Adipose tissue (tissue), 3 donors: ENCODE data around the gene ERVH48-1. TPM values are rescaled to one million over a fixed set of nuclear protein-coding genes. Genes with fewer than 3 reads are reported as not detected.
"Not testable (repeated sequence)": the region's sequence is repeated elsewhere in the genome, so short reads cannot be mapped to it uniquely, and the experiment has no call there.

Experiments
- H3K27ac ChIP-seq: one replicate; pipeline ENCODE4 v1.5.1; 2013; ENCODE audit warnings: low read depth, low read length
- WGBS, 3 donors: extraction: QIAGEN DNeasy Blood & Tissue Kit; methylation state at CpG; one replicate each; pipeline ENCODE4 v1.1.7; 2013; 5-methylcytosine and 5-hydroxymethylcytosine counted together
- polyA plus RNA-seq, 3 donors: library from polyadenylated mRNA; stranded (reverse); fragments of 200-250 nt; gene quantifications; one replicate each; pipeline ENCODE4 v1.2.3, GENCODE V29; 2013
- donor health status: healthy with polysubstance abuse.
- donor health status: Bipolar disorder and iron deficiency.
- donor health status: healthy.

The ERVH48-1 gene
- under 1 TPM in 1 of 3 donors, not detected in 2; 0.06 TPM for polyA plus RNA-seq

DNA sequence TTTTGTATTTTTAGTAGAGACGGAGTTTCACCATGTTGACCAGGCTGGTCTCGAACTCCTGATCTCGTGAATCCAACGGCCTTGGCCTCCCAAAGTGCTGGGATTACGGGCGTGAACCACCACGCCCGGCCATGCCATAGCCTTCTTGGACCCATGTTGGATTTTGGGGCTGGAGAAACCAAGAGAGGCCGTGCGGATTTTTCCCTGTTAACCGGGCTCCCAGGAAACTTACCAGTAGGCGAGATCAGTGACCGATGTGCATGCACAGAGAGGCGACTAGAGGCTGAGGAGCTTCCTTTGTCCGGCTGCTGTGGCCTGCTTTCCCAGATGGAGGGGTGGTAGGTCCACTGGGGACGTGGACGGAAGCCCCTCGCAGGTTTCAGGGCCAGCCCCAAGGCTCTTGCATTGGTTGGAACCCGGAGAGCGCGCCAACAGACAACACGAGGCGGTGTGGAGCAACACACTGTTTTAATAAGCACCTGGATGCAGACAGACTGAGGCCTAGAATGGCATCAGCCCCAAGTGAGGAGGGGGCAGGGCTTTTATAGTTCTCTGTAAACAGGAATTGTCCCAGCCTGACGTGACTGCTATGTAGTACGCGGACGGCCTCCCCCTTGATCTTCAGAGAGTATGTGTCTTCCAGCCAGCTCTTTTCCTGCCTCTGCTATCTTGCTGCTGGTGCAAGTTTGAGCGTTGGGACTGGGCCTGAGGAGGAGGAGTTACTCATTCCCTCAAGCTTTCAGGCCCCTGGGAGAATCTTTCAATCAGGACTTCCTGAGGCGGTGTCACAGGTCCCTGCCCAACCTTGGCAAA is at the start of gene ERVH48-1:
Gene ERVH48-1, minus strand, starts transcription at position 517 of the 813 bp plus-strand sequence. CDS start 6,624 bp downstream, outside the sequence.
- WGBS, 3 donors = 89 to 91% (median 91%) methylated on average over 29 of the region's 29 CpGs
- H3K27ac ChIP-seq = no peak within 1 kb of the TSS

DNA sequence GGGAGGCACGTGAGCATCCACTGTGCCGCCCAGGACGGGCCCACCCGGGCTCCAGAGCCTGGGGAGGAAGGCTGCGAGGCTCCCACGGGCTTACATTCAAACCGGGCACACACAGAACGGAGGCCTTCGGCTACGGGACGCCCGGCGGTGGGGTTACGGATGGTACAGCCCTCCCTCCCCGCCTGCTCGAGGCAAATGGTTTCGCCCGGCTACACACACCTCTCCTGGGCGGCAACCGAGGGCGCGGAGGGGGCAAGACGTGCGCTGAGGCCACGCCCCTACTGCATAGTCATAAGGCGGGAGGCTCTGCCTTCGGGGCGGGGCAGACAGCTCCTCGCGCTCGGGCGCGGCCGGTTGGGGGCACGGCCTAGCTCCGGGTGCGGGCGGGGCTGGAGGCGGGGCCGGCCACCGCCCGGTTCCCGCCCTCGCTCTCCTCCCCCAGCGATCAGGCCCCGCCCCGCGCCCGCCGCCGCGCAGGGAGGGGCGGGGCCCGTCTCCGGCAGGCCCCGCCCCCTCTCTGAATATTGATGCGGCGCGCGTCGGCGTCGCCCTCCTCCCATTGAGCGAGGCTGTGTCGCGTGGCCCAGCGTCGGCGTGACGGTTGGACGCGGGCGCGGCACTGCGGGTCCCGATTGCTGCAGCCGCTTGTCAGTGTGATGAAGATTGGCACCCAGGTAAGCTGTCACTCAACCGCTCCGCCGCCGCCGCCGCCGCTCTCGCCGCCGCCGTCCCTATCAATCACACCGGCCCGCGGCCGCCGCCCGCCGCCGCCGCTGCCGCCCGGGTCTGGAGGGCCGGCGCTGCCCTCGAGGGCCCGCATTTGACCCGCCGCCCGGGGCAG is 48.8 kb upstream of the ERVH48-1 start, which contains the start of gene PKNOX1:
Gene PKNOX1, plus strand, starts transcription at position 572 of the 841 bp plus-strand sequence. CDS start 29,820 bp downstream, outside the sequence.
- WGBS, 3 donors = 0 to 1% (median 0%) methylated on average over 85 to 106 of the region's 106 CpGs
- peak within 1 kb of the TSS; percentile 98 for H3K27ac ChIP-seq

- WGBS, 3 donors = 62 to 69% (median 69%) methylated on average over 19 of the region's 19 CpGs
- H3K27ac ChIP-seq = no peak overlapping the region
These were observed 48.0 kb upstream of the ERVH48-1 start for GRCh38 chr21:42973309-42973990.

GRCh38 chr21:42971897-42972275 is 46.5 kb upstream of the ERVH48-1 start:
- WGBS, 3 donors = 61 to 76% (median 63%) methylated on average over 3 of the region's 3 CpGs
- no peak overlapping the region for H3K27ac ChIP-seq

- no peak overlapping the region for H3K27ac ChIP-seq
- WGBS, 3 donors = 86 to 93% (median 88%) methylated on average over 7 of the region's 7 CpGs
These were observed 45.7 kb upstream of the ERVH48-1 start for GRCh38 chr21:42970946-42971653.

GRCh38 chr21:42969193-42969600 is 43.8 kb upstream of the ERVH48-1 start:
- no peak overlapping the region for H3K27ac ChIP-seq
- WGBS, 3 donors = 49 to 71% (median 61%) methylated on average over 6 of the region's 6 CpGs

DNA sequence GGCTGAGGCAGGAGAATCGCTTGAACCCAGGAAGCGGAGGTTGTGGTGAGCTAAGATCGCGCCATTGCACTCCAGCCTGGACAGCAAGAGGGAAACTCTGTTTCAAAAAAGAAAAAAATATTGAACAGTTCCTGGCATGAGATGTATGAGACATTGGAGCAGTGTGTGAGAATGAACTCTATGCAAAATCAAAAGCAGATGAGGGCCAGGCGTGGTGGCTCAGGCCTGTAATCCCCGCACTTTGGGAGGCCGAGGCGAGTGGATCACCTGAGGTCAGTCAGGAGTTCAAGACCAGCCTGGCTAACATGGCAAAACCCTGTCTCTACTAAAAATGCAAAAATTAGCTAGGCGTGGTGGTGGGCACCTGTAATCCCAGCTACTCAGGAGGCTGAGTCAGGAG is 42.2 kb upstream of the ERVH48-1 start:
- whole genome bisulfite sequencing, 3 donors = 97 to 98% (median 98%) methylated on average over 9 of the region's 9 CpGs
- not testable (repeated sequence) for H3K27ac ChIP-seq

- no peak overlapping the region for H3K27ac ChIP-seq
- WGBS, 3 donors = 66 to 85% (median 79%) methylated on average over 3 of the region's 3 CpGs
These were observed 39.8 kb upstream of the ERVH48-1 start for GRCh38 chr21:42965211-42965560.

GRCh38 chr21:42964546-42965210 is 39.2 kb upstream of the ERVH48-1 start:
- WGBS, 3 donors = 93 to 96% (median 95%) methylated on average over 13 of the region's 13 CpGs
- H3K27ac ChIP-seq = no peak overlapping the region

DNA sequence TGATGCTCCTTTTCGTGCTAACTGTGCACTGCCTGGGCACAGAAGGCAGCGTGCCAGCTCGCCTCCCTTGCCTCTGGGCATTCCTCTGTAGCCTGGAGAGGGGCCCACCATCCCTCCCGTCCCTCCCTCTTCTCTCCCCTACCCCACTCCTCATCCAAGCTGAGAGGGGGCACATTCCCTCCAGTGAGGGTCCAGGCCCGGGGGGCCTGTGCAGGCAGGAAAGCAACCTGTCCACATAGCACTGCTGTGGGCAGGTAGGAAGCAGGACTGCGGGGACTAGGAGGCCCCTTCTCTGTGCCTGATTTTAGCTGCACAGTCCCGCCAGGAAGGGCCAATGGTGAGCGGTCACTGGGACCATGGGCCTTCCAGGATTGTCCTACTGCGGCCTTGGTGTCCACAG is 38.7 kb upstream of the ERVH48-1 start:
- 89 to 93% (median 90%) methylated on average over 9 of the region's 9 CpGs for WGBS, 3 donors
- no peak overlapping the region for H3K27ac ChIP-seq

DNA sequence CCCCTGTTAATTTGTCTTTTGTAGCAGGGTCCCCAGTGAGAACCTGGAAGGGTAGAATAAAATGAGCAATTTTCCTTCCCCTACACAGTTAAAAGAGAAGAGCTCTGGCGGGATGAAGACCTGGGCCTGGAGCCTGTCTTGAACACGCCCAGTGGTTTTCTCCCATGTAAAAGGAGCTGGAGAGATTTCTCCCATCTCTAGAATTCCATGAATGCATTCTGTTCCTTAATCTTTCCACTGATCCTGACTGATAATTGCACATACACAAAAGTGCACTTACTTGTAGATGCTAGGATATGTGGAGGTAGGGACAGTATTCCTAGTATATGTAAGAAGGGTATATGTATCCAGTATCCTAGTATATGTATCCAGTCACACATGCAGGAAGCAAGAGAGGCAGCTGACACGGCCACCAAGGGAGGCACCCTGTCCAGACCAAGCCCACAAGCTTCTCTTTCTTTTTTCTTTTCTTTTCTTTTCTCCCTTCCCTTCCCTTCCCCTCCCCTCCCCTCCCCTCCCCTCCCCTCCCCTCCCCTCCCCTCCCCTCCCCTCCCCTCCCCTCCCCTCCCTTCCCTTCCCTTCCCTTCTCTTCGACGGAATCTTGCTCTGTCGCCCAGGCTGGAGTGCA is 37.1 kb upstream of the ERVH48-1 start:
- WGBS, 3 donors = 69 to 88% (median 70%) methylated on average over 3 to 4 of the region's 6 CpGs
- H3K27ac ChIP-seq = no peak overlapping the region

DNA sequence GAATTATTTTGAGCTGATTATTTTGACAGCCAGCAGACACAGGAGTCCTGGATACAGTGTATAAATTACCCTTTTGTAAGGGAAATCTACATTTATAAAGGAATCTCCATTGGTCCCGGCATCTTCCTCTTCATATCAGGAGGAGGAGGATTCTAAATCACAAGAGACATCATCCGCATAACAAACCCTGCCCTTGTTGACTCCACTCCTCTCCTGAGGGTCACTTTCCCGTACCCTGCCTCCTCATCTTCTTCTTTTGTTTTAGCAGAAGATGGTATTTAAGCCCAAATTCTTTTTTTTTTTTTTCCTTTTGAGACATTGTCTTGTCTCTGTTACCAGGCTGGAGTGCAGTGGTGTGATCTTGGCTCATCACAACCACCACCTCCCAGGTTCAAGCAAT is 34.3 kb upstream of the ERVH48-1 start:
- 84 to 90% (median 87%) methylated on average over 3 of the region's 3 CpGs for WGBS, 3 donors
- H3K27ac ChIP-seq = no peak overlapping the region

DNA sequence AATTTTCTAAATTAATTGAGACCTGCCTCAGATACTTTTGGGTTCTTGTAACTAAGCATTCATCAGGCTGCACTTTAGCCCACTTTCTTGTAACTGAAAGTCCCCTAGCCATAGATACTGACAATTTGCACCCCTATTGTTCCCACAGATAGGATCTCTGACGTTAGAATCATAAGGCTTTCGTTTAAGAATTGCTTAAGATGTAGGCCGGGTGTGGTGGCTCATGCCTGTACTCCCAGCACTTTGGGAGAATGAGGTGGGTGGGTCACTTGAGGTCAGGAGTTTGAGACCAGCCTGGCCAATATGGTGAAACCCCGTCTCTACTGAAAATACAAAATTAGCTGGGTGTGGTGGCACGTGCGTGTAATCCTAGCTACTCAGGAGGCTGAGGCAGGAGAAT is 32.7 kb upstream of the ERVH48-1 start:
- WGBS, 3 donors = 69 to 86% (median 81%) methylated on average over 6 of the region's 6 CpGs

GRCh38 chr21:42956824-42957630 is 31.6 kb upstream of the ERVH48-1 start:
- 79 to 90% (median 90%) methylated on average over 13 of the region's 13 CpGs for WGBS, 3 donors
- no peak overlapping the region for H3K27ac ChIP-seq

More for the DNA sequence above, 32.7 kb upstream of the ERVH48-1 start:
- H3K27ac ChIP-seq = not testable (repeated sequence)

DNA sequence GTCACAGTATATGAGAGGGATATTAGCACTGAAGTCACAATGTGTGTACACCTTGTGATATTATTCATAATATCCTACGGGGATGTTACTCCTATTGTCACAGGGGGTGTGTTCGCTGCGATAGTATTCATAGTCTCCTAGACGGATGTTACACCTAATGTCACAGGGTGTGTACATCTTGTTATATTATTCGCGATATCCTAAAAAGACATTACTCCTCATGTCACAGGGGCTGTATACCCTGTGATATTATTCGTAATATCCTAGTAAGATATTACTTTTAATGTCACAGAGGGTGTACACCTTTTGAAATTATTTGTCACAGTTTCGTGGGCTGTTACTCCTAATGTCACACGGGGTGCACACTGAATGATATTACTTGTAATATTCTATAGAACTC is 25.8 kb upstream of the ERVH48-1 start:
- WGBS, 3 donors = 96 to 97% (median 96%) methylated on average over 9 of the region's 9 CpGs
- H3K27ac ChIP-seq = not testable (repeated sequence)

GRCh38 chr21:42949094-42949755 is 23.8 kb upstream of the ERVH48-1 start:
- H3K27ac ChIP-seq = not testable (repeated sequence)
- 83 to 85% (median 85%) methylated on average over 13 of the region's 13 CpGs for WGBS, 3 donors
